ENCODE data around the gene NHSL2.
"Not testable (repeated sequence)": the region's sequence is repeated elsewhere in the genome, so short reads cannot be mapped to it uniquely, and the experiment has no call there.

NHSL2 gene

GRCh38 chrX:72045552-72046277 lies 135.1 kb downstream of the NHSL2 start:
- no peak for DNase-seq

- peak in 1 of 2 donors; percentile 5 for DNase-seq
Observed at GRCh38 chrX:72046447-72046846, 135.8 kb downstream of the NHSL2 start.

GRCh38 chrX:72048510-72049455 lies 138.1 kb downstream of the NHSL2 start:
- no peak for DNase-seq

GRCh38 chrX:72050011-72050410 lies 139.4 kb downstream of the NHSL2 start:
- DNase-seq, result no peak

GRCh38 chrX:72051589-72051988 lies 140.9 kb downstream of the NHSL2 start:
- no peak for DNase-seq

GRCh38 chrX:72052415-72053090 lies 141.9 kb downstream of the NHSL2 start:
- no peak for DNase-seq

- DNase-seq, result no peak
Observed at GRCh38 chrX:72053508-72053907, 142.9 kb downstream of the NHSL2 start.

GRCh38 chrX:72054779-72055489 lies 144.3 kb downstream of the NHSL2 start:
- DNase-seq, result no peak

- DNase-seq, result peak in 1 of 2 donors; percentile 32
Observed at GRCh38 chrX:72057331-72057730, 146.7 kb downstream of the NHSL2 start.

GRCh38 chrX:72057849-72058248 lies 147.2 kb downstream of the NHSL2 start:
- DNase-seq, result no peak

GRCh38 chrX:72058346-72058745 lies 147.7 kb downstream of the NHSL2 start:
- not testable (repeated sequence) for DNase-seq

- no peak for DNase-seq
Observed at GRCh38 chrX:72060196-72060920, 149.7 kb downstream of the NHSL2 start.

- DNase-seq, result no peak
Observed at GRCh38 chrX:72060921-72061490, 150.4 kb downstream of the NHSL2 start.

- DNase-seq, result no peak
Observed at GRCh38 chrX:72062916-72063315, 152.3 kb downstream of the NHSL2 start.

- DNase-seq, result no peak
Observed at GRCh38 chrX:72069350-72070160, 158.9 kb downstream of the NHSL2 start.

- no peak for DNase-seq
Observed at GRCh38 chrX:72071213-72071612, 160.6 kb downstream of the NHSL2 start.

GRCh38 chrX:72073633-72074032 lies 163.0 kb downstream of the NHSL2 start:
- DNase-seq, result no peak

- DNase-seq, result no peak
Observed at GRCh38 chrX:72078411-72078810, 167.8 kb downstream of the NHSL2 start.

- DNase-seq, result peak in 1 of 2 donors; percentile 8
Observed at GRCh38 chrX:72079607-72080006, 169.0 kb downstream of the NHSL2 start.

- DNase-seq, result peak in 1 of 2 donors; percentile 7
Observed at GRCh38 chrX:72080150-72080549, 169.5 kb downstream of the NHSL2 start.

- no peak for DNase-seq
Observed at GRCh38 chrX:72080800-72081199, 170.2 kb downstream of the NHSL2 start.

Measured in bone marrow (tissue), 2 donors.